HG03571 (cell line): ENCODE results near the gene GIN1.
"Not testable (repeated sequence)": the region's sequence is repeated elsewhere in the genome, so short reads cannot be mapped to it uniquely, and the experiment has no call there.

Experiments
- ATAC-seq: cut with Tn5 transposase; IDR thresholded peaks from one replicate; pipeline ENCODE4 v1.9.1; 2021; ENCODE audit not compliant: unreplicated experiment

Gene GIN1, protein sequence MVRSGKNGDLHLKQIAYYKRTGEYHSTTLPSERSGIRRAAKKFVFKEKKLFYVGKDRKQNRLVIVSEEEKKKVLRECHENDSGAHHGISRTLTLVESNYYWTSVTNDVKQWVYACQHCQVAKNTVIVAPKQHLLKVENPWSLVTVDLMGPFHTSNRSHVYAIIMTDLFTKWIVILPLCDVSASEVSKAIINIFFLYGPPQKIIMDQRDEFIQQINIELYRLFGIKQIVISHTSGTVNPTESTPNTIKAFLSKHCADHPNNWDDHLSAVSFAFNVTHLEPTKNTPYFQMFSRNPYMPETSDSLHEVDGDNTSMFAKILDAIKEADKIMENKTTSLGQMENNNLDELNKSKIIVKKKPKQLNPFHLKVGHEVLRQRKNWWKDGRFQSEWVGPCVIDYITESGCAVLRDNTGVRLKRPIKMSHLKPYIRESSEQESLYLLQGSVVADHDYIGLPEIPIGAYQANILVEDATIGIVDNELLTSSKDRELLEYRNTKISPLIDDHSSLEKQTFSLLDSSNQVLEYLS

GRCh38 chr5:103119765-103120606 is at the start of gene GIN1, which contains the start of gene PPIP5K2:
Gene GIN1 (minus strand): TSS chr5:103120138. CDS start chr5:103108707, 11,431 bp downstream.
Gene PPIP5K2 (plus strand): TSS chr5:103120301. CDS start chr5:103129590, 9,289 bp downstream.
- ATAC-seq, result peak; percentile 90

DNA sequence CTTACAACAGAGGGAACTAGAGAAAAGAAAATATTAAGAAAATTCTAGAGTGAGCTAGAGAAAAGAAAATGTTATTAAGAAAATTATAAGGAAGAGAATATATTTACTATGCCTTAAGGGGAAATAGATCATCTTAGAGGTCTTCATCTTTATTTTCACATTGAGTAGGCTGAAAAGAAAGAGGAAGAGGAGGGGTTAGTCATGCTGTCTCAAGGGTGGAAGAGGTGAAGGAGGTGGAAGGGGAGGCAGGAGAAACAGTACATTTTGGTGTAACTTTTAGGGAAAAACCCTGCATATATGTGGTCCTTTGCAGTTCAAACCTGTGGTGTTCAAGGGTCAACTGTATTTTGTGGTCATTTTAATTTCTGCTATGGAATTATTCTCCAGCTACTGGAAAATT is 46.8 kb upstream of the GIN1 start:
- ATAC-seq, result no peak

DNA sequence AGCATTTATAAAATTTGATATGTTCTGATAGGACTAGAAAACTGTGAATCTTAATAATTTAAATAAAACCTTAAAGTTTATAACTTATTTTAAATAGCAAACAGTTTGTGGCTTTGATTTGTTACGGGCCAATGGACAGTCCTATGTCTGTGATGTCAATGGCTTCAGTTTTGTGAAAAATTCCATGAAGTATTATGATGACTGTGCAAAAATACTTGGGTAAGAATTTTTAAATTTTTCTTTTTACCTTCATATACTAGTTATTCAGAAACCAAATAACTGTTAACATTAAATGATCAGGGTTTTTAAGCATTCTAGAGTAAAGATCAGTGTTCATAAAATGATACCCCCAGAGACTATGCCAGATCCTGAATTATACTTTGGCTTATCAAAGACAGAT is 31.2 kb upstream of the GIN1 start:
- ATAC-seq, result no peak

GRCh38 chr5:103148213-103148612 is 28.3 kb upstream of the GIN1 start:
- no peak for ATAC-seq

DNA sequence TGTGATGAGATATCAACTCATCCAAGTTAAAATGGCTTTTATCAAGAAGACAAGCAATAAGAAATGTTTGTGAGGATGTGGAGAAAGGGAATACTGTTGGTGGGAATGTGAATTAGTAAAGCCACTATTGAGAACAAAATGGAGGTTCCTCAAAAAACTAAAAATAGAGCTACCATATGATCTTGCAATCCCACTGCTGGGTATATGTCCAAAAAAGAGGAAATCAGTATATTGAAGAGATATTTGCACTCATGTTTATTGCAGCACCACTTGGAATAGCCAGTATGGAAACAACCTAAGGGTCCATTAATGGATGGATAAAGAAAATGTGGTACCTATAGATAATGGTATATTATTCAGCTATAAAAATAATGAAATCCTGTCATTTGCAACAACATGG is 25.3 kb upstream of the GIN1 start:
- ATAC-seq, result no peak

DNA sequence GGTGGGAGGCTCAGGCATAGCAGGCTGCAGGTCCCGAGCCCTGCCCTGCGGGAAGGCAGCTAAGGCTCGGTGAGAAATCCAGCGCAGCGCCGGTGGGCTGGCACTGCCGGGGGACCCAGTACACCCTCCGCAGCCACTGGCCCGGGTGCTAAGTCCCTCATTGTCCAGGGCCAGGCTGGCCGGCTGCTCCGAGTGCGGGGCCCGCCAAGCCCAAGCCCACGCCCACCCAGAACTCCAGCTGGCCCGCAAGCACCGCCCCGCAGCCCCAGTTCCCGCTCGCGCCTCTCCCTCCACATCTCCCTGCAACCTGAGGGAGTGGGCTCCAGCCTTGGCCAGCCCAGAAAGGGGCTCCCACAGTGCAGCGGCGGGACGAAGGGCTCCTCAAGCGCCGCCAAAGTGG is 22.2 kb upstream of the GIN1 start:
- ATAC-seq, result not testable (repeated sequence)

DNA sequence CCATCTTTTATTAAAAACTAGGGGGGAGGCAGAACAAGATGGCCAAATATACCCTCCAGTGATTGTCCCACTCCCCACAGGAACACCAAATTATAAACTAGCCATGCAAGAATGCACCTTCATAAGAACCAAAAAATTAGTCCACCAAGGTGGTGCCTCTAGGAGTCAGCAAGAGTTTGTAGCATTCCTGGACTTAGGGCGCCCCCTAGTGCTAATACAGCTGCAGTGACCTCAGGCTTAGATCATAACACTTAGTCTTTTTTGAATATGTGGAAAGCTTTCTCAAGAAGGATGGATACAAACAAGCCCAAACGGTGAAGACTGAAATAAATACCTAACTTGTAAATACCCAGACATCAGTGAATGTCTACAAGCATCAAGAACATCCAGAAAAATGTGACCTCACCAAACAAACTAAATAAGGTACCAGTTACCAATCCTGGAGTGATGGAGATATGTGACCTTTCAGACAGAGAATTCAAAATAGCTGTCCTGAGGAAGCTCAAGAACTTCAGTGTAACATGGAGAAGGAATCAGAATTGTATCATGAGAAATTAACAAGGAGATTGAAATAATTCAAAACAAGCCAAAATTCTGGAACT is 19.4 kb upstream of the GIN1 start:
- peak; percentile 99 for ATAC-seq

GRCh38 chr5:103138202-103138690 is 18.3 kb upstream of the GIN1 start:
- no peak for ATAC-seq

DNA sequence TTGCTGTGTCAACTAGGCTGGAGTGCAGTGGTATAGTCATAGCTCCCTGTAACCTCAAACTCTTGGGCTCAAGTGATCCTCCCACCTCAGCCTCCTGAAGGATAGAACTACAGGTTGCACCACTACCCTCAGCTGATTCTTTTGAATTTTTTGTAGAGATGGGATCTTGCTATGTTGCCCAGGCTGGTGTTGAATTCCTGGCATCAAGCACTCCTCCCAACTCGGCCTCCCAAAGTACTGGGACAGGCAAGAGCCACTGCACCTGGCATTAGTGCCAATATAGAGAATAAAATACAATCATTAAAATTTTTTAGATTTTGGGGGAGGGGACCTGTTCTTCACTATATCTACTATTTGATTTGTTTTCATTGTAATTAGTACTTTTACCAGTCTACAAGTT is 15.5 kb upstream of the GIN1 start:
- ATAC-seq, result no peak

DNA sequence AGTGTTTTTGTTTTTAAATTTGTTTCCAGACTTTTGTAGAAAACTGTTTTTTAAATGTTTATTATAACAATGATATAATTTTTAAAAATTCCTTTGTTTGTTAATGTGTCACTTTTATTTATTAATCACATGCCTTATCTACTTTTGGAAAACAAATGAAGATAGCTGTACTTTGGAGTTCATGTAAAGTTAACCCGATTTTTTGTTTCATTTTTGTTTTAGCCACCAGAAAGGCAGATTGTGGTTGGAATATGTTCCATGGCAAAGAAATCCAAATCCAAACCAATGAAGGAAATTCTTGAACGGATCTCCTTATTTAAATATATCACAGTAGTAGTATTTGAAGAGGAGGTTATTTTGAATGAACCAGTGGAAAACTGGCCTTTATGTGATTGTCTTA is 13.3 kb upstream of the GIN1 start:
- no peak for ATAC-seq

DNA sequence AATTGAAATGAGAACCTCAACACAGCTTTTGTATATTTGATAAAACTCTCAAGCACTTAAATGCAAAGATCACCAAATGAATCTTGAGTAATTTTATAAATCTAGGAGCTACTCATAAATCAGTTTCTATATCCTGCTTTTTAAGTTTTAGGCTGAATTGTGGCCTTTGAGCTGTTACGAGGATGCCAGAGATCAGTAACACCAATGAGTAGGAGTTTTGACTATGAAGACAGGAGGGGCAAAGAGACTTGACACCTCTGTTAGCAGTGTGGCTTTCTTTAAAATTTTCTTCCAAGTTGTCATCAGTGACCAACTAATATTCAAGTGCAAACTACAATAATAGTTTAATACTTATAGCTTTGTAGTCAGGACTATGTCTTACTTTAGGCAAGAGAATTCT is 12.7 kb upstream of the GIN1 start:
- no peak for ATAC-seq

GRCh38 chr5:103128202-103128601 is 8.3 kb upstream of the GIN1 start:
- no peak for ATAC-seq

- ATAC-seq, result no peak
These were observed 7.4 kb upstream of the GIN1 start for GRCh38 chr5:103127292-103127817.

- no peak for ATAC-seq
These were observed 6.6 kb upstream of the GIN1 start for GRCh38 chr5:103126557-103126956.

GRCh38 chr5:103122242-103122641 is 2.3 kb upstream of the GIN1 start:
- ATAC-seq, result no peak

DNA sequence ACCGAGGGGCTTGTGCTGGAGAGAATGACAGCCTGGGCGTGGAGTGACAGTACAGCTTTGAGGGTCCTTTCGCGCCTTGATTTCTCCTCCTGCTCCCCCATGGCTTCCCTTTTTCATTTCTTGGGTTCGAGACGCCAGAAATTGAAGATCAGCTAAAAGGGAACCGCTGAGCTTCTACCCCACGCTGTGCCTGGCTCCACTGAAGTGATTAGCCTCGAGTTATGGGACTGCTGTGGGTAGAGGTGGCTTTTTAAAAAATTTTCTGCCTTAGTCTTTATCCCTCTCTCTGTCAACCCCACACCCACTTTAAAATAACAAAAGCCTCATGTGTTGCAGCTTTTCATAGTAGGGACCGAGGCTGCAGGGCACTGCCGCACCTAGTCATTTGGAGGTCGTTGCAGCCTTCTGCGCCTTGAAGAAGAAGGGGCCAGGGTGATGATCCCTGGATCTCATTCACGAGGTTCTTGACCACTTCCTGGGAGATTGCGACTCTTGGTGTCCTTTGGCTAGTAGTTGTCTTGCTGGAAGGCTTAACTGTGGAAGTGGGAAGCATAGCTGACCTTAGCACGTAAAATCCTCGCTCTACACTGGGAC is 766 bp upstream of the GIN1 start:
- ATAC-seq, result no peak

DNA sequence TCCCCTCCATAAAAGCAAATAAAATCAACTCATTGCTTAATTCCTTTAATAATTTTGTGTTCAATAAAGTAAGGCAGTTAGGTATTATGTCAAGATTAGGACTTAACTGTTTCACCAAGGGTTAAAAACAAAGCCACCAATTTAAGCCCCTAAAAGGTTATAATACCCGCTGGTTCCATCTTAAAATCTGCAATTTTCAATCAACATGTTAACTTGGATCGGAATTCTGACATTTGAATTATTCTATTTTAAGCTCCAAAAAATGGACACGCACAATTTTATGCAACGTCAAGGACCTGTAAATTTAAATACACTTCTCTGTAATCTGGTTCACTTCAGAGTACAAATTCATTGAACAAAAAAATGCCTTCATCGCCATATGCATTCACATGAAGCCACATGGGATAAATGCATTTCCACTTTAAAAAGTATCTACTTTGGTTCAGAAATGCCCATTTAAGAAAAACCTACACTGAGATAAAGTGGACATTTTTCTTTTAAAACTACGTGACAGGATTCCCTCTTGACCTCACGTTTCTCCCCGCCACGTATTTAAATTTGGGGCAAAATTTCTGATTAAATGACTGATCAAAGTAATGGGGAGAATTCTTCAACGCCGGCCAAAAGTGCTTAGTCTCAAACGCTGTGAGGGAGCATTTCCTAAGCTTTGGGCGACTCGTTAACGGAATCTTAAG is 721 bp downstream of the GIN1 start:
- no peak for ATAC-seq

GRCh38 chr5:103117471-103117991 is 2.4 kb downstream of the GIN1 start:
- no peak for ATAC-seq

DNA sequence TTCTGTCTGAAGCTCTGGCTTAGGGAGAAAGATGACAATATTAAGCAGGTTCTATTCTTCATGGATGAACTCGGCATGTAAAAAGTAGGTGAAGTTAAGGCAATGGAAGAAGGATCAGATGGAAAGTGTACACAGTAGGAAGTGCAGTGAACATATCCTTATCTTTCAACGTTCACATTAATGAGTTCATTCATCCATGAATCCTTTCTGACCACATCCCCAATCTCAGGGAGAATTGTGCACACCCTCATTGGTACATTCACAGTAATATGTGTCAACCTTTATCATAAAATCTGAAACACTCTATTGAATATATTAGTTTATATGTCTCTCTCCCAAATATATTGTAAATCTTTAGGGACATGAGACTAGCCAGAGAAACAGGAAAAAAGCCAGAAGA is 5.5 kb downstream of the GIN1 start:
- no peak for ATAC-seq

- ATAC-seq, result no peak
These were observed 7.0 kb downstream of the GIN1 start for GRCh38 chr5:103112910-103113309.
